ENCODE data around the gene PLLP.
"Not testable (repeated sequence)": the region's sequence is repeated elsewhere in the genome, so short reads cannot be mapped to it uniquely, and the experiment has no call there.

The PLLP gene

DNA sequence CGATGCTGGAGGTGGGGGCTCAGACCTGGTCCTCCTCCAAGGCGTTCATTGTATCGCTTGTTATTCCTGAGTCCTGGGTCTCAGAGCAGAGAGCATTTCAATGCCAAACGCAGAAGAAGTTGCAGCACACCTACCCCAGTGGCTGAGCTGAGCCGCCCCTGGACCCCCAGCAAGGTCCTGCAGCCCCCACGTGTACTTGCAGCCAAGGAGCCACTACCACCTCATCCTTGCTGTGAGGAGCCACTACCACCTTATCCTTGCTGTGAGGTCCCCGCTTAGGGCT is 13.5 kb downstream of the PLLP start:
- DNase-seq, result no peak

- DNase-seq, result no peak
Measured at GRCh38 chr16:57270221-57271062, 14.0 kb downstream of the PLLP start.

DNA sequence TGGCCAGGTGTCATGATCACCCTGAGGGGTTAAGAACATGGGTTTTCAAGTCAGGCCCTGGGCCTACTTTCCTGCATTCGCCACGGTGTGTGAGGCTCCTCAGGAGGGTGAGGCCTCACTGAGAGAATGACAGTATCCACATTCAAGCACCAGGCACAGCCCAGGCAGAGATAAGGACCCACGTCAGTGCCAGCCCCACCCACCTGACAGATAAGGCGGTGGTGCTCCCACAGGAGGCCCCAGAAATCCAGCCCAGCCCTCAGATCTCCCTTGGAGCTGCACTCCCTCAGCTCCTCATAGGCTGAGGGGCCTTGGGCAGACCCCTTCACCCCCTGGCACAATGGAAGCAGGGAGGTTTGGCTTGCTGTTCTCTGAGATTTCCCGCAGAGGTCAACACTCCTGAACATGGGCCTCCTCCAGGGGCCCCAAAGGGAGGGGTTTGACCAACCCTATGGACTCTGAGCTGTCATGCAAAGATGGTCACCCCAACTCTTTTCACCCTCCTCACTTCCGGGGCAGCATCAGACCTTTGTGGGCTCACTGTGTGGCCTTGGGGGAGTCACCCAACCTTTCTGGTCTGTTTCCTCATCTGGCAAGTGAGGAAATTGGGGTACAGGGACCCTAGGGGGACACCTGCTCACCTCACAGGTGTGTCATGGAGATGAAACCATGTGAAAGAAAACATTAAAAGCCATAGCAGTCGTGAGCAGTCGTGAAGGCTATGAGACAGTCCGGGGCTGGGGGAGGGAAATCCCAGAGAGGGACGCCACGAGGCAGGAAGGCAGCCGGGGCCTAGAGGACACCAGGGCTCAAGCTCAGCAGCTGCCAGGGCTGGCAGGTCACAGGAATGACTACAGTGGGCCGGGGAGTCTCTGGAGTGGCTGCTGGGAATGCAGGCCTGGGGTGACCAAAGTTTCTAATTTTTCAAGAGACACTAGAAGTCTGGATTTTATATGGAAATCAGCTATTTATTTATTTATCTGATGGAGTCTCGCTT is 15.4 kb downstream of the PLLP start:
- no peak for DNase-seq

DNA sequence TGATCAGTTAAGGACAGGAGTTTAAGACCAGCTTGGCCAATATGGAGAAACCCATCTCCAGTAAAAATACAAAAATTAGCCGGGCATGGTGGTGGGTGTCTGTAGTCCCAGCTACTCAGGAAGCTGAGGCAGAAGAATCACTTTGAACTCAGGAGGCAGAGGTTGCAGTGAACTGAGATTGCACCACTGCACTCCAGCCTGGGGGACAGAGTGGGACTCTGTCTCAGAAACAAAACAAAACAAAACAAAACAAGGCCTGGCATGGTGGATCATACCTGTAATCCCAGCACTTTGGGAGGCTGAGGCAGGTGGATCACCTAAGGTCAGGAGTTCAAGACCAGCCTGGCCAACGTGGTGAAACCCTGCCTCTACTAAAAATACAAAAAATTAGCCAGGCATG is 17.1 kb downstream of the PLLP start:
- DNase-seq, result not testable (repeated sequence)

GRCh38 chr16:57266531-57267260 is 17.8 kb downstream of the PLLP start:
- no peak for DNase-seq

DNA sequence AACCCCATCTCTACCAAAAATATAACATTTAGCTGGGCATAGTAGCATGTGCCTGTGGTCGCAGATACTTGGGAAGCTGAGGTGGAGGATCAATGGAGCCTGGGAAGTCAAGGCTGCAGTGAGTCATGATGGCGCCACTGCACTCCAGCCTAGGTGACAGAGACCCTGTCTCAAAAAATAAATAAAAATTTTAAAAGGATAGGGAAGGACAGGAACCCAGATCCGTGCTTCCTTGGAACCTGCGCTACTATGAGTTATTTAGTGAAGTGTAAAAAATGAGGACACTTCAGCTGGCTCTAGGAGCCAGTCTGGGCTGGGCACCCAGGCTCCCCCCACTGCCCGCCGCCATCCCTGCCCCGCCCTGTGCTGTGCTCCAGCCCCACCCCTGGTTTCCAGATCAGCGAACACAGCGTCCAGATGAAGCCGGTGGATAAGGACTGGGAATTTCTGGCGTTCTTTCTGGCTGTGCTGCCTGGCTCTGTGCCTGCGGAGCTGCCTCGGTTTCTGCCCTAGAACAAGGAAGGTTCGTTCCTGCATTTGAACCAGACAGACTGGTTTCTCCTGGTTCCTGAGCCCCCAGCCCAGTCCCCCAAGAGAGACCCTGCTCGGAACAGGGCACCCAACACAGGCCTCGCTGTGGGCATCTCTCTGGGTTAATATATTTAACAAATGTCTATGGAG is 18.5 kb downstream of the PLLP start:
- DNase-seq, result no peak

DNA sequence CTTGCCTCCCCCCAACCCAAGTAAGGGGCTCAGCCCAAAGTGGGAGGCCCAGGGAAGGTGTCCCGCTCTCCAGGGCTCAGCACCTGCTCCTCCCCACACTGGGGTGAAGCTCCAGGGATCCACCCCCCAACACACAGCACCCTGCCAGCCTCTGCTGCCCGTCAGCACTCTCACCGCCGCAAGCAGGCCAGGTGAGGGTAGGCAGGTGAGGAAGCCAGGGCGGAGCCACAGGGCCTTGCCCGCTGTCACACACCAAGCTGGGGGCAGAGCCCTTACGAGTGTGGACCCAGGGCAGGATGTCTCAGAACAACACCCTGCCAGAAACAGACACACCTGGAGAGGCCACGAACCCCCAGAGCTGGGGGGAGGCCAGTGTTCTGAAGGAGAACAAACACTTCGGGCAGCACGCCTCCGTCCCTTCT is 19.5 kb downstream of the PLLP start:
- DNase-seq, result no peak

- DNase-seq, result no peak
Measured at GRCh38 chr16:57264381-57264780, 20.1 kb downstream of the PLLP start.

DNA sequence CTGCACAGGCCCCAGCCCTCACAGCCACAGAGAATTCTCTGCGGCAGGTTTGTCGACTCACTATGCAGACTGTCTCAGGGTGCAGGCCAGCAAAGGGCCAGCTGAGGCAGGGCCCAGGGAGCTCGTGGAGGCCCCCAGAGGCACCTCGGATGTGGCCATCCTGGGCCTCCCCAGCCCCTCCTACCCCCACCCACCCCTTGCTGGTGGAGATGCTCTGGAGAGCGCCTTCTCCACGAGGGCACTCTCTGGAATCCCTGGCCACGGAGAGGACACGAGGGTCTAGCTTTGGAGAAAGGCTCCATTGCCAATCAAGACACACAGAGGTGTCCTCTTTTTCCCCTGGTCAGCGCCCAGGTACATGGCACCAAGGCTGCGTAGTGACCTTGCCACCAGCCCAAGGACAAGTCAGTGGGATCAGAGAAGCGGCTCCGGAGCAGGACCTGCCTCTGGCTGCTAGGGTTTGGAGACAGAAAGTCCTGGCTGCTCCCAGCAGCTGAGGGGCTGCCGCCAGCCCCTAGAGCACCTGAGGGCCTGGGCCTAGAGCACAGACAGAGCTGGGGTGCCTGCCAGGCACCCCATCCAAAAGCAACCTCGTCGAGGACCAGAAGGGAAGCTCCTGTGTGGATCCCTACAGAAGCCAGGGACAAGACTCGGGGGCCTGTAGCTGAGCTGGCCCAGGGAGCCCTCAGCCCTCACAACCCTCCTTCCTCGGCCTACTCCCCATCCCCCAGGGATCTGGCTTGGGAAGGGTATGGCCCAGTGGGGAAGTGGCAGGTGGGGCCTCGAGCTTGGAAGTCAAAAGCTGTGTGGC is 20.7 kb downstream of the PLLP start:
- DNase-seq, result no peak

- no peak for DNase-seq
Measured at GRCh38 chr16:57262841-57263540, 21.5 kb downstream of the PLLP start.

DNA sequence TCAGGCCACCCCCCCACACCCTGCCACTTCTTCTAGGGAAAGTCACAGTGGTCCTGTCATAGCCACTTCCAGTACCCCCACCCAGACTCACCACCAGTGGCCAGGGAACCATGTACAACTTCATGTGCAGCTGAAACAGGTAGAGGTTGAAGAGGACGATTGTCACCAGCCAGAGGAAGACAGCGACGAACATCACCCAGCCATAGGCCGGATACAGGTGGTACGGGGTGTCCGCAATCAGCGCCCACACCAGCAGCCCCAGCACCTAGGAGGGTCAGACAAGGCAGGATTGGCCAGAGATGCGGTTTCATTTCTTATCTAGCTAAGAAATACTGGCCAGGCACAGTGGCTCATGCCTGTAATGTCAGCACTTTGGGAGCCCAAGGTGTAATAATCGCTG is 22.7 kb downstream of the PLLP start:
- no peak for DNase-seq

GRCh38 chr16:57260294-57260929 is 24.1 kb downstream of the PLLP start:
- no peak for DNase-seq

DNA sequence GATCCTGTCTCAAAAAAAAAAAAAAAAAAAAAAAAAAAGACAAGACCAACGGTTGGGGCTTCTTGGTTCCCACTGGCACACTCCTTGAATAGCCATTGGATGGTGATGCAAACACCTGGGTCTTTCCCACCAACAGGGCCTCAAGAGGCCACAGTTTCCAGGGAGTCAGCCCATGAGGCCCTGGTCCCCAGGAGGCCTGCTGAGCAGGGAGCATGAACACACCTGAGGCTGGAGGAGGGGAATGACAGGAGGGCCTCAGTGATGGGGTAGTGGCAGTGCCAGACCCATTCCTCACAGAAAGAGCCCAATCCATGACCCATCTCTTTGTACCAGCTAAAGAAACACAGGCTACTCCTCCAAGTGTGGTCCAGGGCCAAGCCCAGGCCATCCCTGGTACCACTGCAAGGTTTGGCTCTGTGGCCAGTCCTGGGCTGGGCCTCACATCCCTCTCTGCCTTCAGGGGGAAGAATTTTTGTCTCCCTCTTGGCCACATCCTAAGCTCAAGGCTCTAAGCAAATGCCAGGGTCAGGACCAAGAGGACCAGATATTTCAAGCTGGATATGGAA is 25.5 kb downstream of the PLLP start:
- no peak for DNase-seq

DNA sequence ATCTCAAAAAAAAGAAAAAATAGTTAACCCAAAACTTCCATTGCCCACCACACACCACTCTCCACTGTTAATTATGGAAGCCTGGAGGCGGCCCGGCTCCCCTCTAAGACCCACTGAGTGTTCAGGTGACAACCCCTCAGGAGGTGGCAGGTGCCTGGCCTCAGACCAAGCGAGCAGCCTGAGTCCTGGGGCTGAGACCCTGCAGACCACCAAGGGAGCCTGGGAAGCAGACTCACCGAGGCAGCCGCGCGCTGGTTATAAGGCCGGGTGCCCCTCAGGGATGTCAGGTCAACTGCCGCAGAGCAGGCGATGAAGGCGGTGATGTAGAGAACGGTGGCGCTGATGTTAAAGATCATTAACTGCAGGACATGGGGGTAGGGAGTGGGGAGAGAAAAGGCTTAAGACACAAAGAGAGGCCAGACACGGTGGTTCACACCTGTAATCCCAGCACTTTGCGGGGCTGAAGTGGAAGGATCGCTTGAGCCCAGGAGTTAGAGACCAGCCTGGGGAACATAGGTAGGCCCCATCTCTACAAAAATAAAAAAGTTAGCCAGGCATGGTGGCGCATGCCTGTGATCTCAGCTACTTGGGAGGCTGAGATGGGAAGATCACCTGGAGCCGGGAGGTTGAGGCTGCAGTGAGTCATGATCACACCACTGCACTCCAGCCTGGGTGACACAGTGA is 26.1 kb downstream of the PLLP start:
- DNase-seq, result no peak

- DNase-seq, result no peak
Measured at GRCh38 chr16:57257455-57258070, 26.9 kb downstream of the PLLP start.

DNA sequence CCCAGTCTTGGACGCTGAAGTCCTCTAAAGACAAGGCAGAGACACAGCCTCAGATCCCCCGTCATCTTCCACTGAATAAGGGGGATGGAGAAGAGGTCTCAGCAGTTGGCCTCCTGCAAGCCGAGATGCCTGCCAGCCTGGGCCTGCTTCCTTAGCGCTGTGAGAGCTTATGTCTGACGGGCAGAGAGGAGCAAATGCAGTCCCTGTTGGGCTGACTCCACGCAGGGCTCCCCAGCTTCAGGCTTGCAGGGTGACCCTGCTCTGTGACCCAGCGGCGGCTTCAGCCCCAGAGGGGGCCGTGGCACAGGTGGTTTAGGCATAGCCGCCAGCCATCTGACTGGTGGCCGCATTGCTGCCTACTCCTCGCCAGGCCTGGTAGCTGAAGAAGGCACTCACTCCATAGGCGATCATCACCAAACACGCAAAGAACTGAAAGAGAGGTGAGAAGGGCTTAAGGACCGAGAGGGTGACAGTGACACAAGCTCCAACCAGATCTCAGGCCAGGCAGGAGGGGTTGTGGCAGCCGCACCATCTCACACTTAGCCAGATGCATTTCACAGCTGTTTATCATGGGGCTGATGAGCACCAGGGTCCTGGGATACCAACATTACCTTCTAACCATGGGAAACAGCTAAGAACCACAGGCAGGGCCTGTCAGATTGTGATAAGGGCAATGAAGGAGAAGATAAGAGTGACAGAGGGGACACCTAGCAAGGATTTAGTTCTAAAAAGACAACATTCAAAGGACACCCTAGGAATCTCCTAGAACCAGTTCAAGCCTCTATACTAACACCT is 27.7 kb downstream of the PLLP start:
- no peak for DNase-seq

GRCh38 chr16:57255686-57256415 is 28.6 kb downstream of the PLLP start:
- DNase-seq, result no peak

GRCh38 chr16:57253466-57253865 is 31.0 kb downstream of the PLLP start:
- DNase-seq, result no peak
